Activated naive CD4-positive, alpha-beta T cell treated with anti-CD3 and anti-CD28 coated beads, Interleukin-2, amount 50 U/mL, for 16 hours (primary cell): ENCODE data around the gene FAM13C.
"Not testable (repeated sequence)": the region's sequence is repeated elsewhere in the genome, so short reads cannot be mapped to it uniquely, and the experiment has no call there.

Experiments used
- DNase-seq: peaks from one replicate; pipeline ENCODE4 v3.0.0-alpha.2; 2020

FAM13C gene

GRCh38 chr10:59362144-59362958 is at the start of gene FAM13C:
Gene FAM13C, minus strand, starts transcription at chr10:59362549. Its CDS starts 89 bp downstream, at chr10:59362460.
- no peak for DNase-seq

GRCh38 chr10:59405235-59405634 is 42.9 kb upstream of the FAM13C start:
- DNase-seq = no peak

GRCh38 chr10:59400214-59400613 is 37.9 kb upstream of the FAM13C start:
- no peak for DNase-seq

- not testable (repeated sequence) for DNase-seq
Measured at GRCh38 chr10:59399329-59399728, 37.0 kb upstream of the FAM13C start.

GRCh38 chr10:59397961-59398360 is 35.6 kb upstream of the FAM13C start:
- no peak for DNase-seq

GRCh38 chr10:59395984-59396383 is 33.6 kb upstream of the FAM13C start:
- no peak for DNase-seq

- DNase-seq = no peak
Measured at GRCh38 chr10:59393349-59393748, 31.0 kb upstream of the FAM13C start.

- no peak for DNase-seq
Measured at GRCh38 chr10:59391060-59391459, 28.7 kb upstream of the FAM13C start.

- DNase-seq = no peak
Measured at GRCh38 chr10:59388671-59388976, 26.3 kb upstream of the FAM13C start.

GRCh38 chr10:59387951-59388670 is 25.8 kb upstream of the FAM13C start:
- DNase-seq = no peak

- DNase-seq = no peak
Measured at GRCh38 chr10:59384761-59385160, 22.4 kb upstream of the FAM13C start.

- no peak for DNase-seq
Measured at GRCh38 chr10:59383908-59384307, 21.6 kb upstream of the FAM13C start.

GRCh38 chr10:59383436-59383835 is 21.1 kb upstream of the FAM13C start:
- DNase-seq = no peak

GRCh38 chr10:59382831-59383295 is 20.5 kb upstream of the FAM13C start:
- DNase-seq = no peak

GRCh38 chr10:59381687-59382086 is 19.3 kb upstream of the FAM13C start:
- DNase-seq = no peak

- no peak for DNase-seq
Measured at GRCh38 chr10:59376846-59377245, 14.5 kb upstream of the FAM13C start.

GRCh38 chr10:59375990-59376389 is 13.6 kb upstream of the FAM13C start:
- no peak for DNase-seq

GRCh38 chr10:59374916-59375315 is 12.6 kb upstream of the FAM13C start:
- no peak for DNase-seq

- DNase-seq = no peak
Measured at GRCh38 chr10:59373071-59373470, 10.7 kb upstream of the FAM13C start.

- DNase-seq = no peak
Measured at GRCh38 chr10:59372543-59372942, 10.2 kb upstream of the FAM13C start.

GRCh38 chr10:59366290-59366689 is 3.9 kb upstream of the FAM13C start:
- DNase-seq = no peak

- DNase-seq = no peak
Measured at GRCh38 chr10:59363446-59363958, 1.2 kb upstream of the FAM13C start.

- DNase-seq = no peak
Measured at GRCh38 chr10:59362959-59363381, 621 bp upstream of the FAM13C start.

GRCh38 chr10:59361663-59362143 is 646 bp downstream of the FAM13C start:
- no peak for DNase-seq
